Nephron progenitor cell (in vitro differentiated cells): ENCODE measurements around the gene NOVA2.
A peak's percentile ranks its signal among the peaks of the same experiment; 100 is the strongest.

ENCODE experiments used
- DNase-seq: peaks from one replicate; pipeline ENCODE4 v3.0.0; 2021
- H3K27ac Mint-ChIP-seq: 2 replicates; pipeline ENCODE4 v1.8.0; 2021; ENCODE audit warnings: mild to moderate bottlenecking, moderate library complexity, mixed read lengths
- H3K27me3 Mint-ChIP-seq: 2 replicates; pipeline ENCODE4 v1.8.0; 2021; ENCODE audit warnings: mild to moderate bottlenecking, low read depth, mixed read lengths; ENCODE audit not compliant: poor library complexity
- H3K36me3 Mint-ChIP-seq: 2 replicates; pipeline ENCODE4 v1.8.0; 2021; ENCODE audit warnings: low read depth, mixed read lengths
- H3K4me1 Mint-ChIP-seq: 2 replicates; pipeline ENCODE4 v1.8.0; 2021; ENCODE audit warnings: mixed read lengths
- H3K4me3 Mint-ChIP-seq: 2 replicates; pipeline ENCODE4 v1.8.0; 2021; ENCODE audit warnings: mild to moderate bottlenecking, moderate library complexity, mixed read lengths
- H3K9me3 Mint-ChIP-seq: 2 replicates; pipeline ENCODE4 v1.8.0; 2021; ENCODE audit warnings: mild to moderate bottlenecking, moderate library complexity, mixed read lengths
- CTCF ChIP-seq: fragments of 200-600 bp; sonication (generic); IDR thresholded peaks from 2 replicates; pipeline ENCODE4 v1.5.0; 2021; ENCODE audit warnings: antibody characterized with exemption

The NOVA2 gene

GRCh38 chr19:45913874-45914830, 59.5 kb downstream of the NOVA2 start, which contains the start of gene NANOS2:
Gene NANOS2, minus strand, starts transcription at chr19:45914778. Its CDS starts 85 bp downstream, at chr19:45914693.
- no peaks in the 10 kb centered on the region for H3K36me3 Mint-ChIP-seq
- no peaks in the 10 kb centered on the region for H3K4me1 Mint-ChIP-seq
- no peaks in the 10 kb centered on the region for H3K9me3 Mint-ChIP-seq
- peak; percentile 19 for TF ChIP-seq CTCF
- H3K27me3 Mint-ChIP-seq = peaks cover 32% of the 10 kb centered on the region
- no peak within 1 kb of the TSS for H3K4me3 Mint-ChIP-seq
- H3K27ac Mint-ChIP-seq = no peak within 1 kb of the TSS
- peak; percentile 51 for DNase-seq

GRCh38 chr19:45911291-45911690, 62.4 kb downstream of the NOVA2 start:
- Mint-ChIP-seq H3K27ac (no peak overlapping the region), H3K9me3 (no peaks in the 10 kb centered on the region), H3K27me3 (peaks cover 26% of the 10 kb centered on the region), H3K36me3 (no peaks in the 10 kb centered on the region), H3K4me1 (no peaks in the 10 kb centered on the region), H3K4me3 (no peak overlapping the region)
- no peak for TF ChIP-seq CTCF
- no peak for DNase-seq

GRCh38 chr19:45908956-45909355, 64.7 kb downstream of the NOVA2 start:
- Mint-ChIP-seq H3K4me1 (no peaks in the 10 kb centered on the region), H3K27me3 (peaks cover 29% of the 10 kb centered on the region), H3K4me3 (no peak overlapping the region), H3K9me3 (no peaks in the 10 kb centered on the region), H3K27ac (peak overlapping the region; percentile 50), H3K36me3 (no peaks in the 10 kb centered on the region)
- no peak for DNase-seq
- TF ChIP-seq CTCF = no peak

GRCh38 chr19:45906221-45906620, 67.4 kb downstream of the NOVA2 start:
- Mint-ChIP-seq H3K4me1 (peaks cover 5% of the 10 kb centered on the region), H3K27me3 (peaks cover 35% of the 10 kb centered on the region), H3K27ac (no peak overlapping the region), H3K36me3 (no peaks in the 10 kb centered on the region), H3K9me3 (no peaks in the 10 kb centered on the region), H3K4me3 (no peak overlapping the region)
- no peak for DNase-seq
- no peak for TF ChIP-seq CTCF

- H3K4me3 Mint-ChIP-seq = no peak overlapping the region
- H3K27ac Mint-ChIP-seq = no peak overlapping the region
- no peaks in the 10 kb centered on the region for H3K9me3 Mint-ChIP-seq
- peaks cover 44% of the 10 kb centered on the region for H3K27me3 Mint-ChIP-seq
- peaks cover 10% of the 10 kb centered on the region for H3K36me3 Mint-ChIP-seq
- no peak for DNase-seq
- peaks cover 10% of the 10 kb centered on the region for H3K4me1 Mint-ChIP-seq
- TF ChIP-seq CTCF = no peak
These were observed 68.7 kb downstream of the NOVA2 start for GRCh38 chr19:45905011-45905410.
